HL-60 (cell line): Measurements from ENCODE around the gene CLCN7.

Experiments used
- DNase-seq, 2 experiments: peaks; one replicate each; pipeline ENCODE4 v3.0.0-alpha.2; 2010 to 2020; ENCODE audit warnings: low read depth in 1 of 2, low spot score in 1 of 2
- H3K27ac ChIP-seq: fragments of 250-450 bp; sonication (Bioruptor Pico); replicated peaks from 2 replicates; pipeline ENCODE4 v1.5.1; 2020; ENCODE audit warnings: mild to moderate bottlenecking, moderate library complexity
- H3K27me3 ChIP-seq: fragments of 250-450 bp; sonication (Bioruptor Pico); 2 replicates; pipeline ENCODE4 v1.5.1; 2021; ENCODE audit warnings: mild to moderate bottlenecking, moderate library complexity; ENCODE audit not compliant: insufficient read depth, poor library complexity, severe bottlenecking
- H3K4me3 ChIP-seq: replicated peaks from 2 replicates; pipeline ENCODE4 v1.5.1; 2011; ENCODE audit warnings: mild to moderate bottlenecking, control low read depth, low read length; ENCODE audit not compliant: insufficient read depth
- CTCF ChIP-seq: IDR thresholded peaks from one replicate; pipeline ENCODE4 v1.5.1; 2011; ENCODE audit warnings: low read length, control low read depth, inconsistent platforms; ENCODE audit not compliant: insufficient read depth
- GABPA ChIP-seq: IDR thresholded peaks from 2 replicates; pipeline ENCODE4 v1.6.1; 2012; ENCODE audit warnings: low read depth
- POLR2AphosphoS5 ChIP-seq: IDR thresholded peaks from 2 replicates; pipeline ENCODE4 v1.6.1; 2012; ENCODE audit warnings: low read depth
- REST ChIP-seq: IDR thresholded peaks from 2 replicates; pipeline ENCODE4 v1.6.1; 2012; ENCODE audit warnings: low read depth; ENCODE audit not compliant: insufficient replicate concordance
- SPI1 ChIP-seq: IDR thresholded peaks from 2 replicates; pipeline ENCODE4 v1.6.1; 2012; ENCODE audit warnings: low read depth, mild to moderate bottlenecking, borderline replicate concordance

Gene CLCN7

GRCh38 chr16:1436731-1437355 is 38.0 kb downstream of the CLCN7 start:
- Histone ChIP-seq H3K4me3 (no peak overlapping the region), H3K27ac (no peak overlapping the region), H3K27me3 (peaks cover 3% of the 10 kb centered on the region)
- no peak for TF ChIP-seq POLR2AphosphoS5
- TF ChIP-seq GABPA: no peak
- no peak for TF ChIP-seq CTCF
- TF ChIP-seq SPI1: no peak
- no peak for TF ChIP-seq REST
- DNase-seq: no peak

- DNase-seq: no peak
- Histone ChIP-seq H3K27ac (no peak overlapping the region), H3K27me3 (peaks cover 3% of the 10 kb centered on the region), H3K4me3 (no peak overlapping the region)
- TF ChIP-seq POLR2AphosphoS5 (no peak), CTCF (no peak), REST (no peak), GABPA (no peak), SPI1 (no peak)
These were observed 38.7 kb downstream of the CLCN7 start for GRCh38 chr16:1435921-1436697.

DNA sequence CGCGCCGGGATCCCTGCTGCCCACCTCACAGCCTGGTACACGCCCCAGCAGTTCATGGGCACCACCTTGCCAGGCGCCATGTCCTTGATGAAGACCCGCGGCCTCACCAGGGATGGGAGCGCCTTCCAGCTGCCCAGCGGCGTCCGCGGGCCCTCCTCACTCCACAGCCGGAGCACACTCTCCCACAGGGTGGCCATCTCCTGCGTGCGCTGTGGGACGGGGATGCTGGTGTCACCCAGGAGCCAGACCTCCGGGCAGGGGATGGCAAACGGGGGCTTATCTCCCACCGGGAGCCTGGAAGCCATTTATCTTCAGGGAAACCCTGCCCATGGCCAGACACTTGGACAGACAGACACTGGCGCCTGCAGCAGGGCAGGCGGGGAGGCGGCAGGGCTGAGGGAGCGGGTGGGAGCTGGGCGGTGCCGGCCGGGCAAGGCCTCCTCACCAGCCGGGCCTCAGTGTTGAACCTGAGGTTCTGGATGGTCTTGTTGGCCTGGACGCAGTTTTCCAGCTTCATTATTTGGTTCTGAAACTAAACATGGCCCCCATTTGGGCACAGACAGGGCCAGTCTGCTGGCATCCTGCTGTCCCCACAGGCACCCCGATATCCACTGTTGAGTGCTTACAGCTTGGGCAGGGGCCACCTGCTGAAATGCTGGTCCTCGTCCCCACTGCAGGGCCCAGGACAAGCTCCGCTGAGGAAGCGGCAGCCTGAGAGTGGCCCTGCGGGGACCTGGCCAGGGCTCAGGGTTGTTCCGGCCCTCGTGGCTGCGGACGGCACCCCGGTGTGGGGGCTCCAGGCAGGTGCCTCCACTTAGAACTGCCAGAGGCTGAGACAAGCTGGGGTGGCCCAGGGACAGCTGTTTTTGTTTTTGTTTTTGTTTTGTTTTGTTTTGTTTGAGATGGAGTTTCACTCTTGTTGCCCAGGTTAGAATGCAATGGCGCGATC is 39.9 kb downstream of the CLCN7 start:
- DNase-seq: no peak
- no peak overlapping the region for H3K4me3 ChIP-seq
- peaks cover 3% of the 10 kb centered on the region for H3K27me3 ChIP-seq
- H3K27ac ChIP-seq: no peak overlapping the region
- TF ChIP-seq POLR2AphosphoS5 (no peak), GABPA (no peak), CTCF (no peak), SPI1 (no peak), REST (no peak)
